ENCODE results near the gene BRCA1. TPM values are rescaled to one million over a fixed set of nuclear protein-coding genes. Genes with fewer than 3 reads are reported as not detected.

Gene BRCA1
- polyA plus RNA-seq, 1 experiment: 9.4 TPM

GRCh38 chr17:42999003-42999525 lies 126.1 kb downstream of the BRCA1 start:
- DNase-seq (ENCODE audit: low read depth): no peak
- Histone ChIP-seq H3K27me3 (ENCODE audit: control insufficient read depth, insufficient read depth, low read length) (no peaks in the 10 kb centered on the region), H3K36me3 (ENCODE audit: control insufficient read depth, insufficient read depth, low read length) (peaks cover 9% of the 10 kb centered on the region), H3K4me3 (ENCODE audit: low read depth, low read length) (peak overlapping the region; percentile 91)
- ChIA-PET CTCF (interaction anchor here (0.6 to 2.2 kb wide), 5 partner anchors 12 to 336 kb away, joined by 3 to 16 read pairs (median 5); partner anchors contain the start of gene AOC2), POLR2A (no interaction called here)
- TF ChIP-seq CTCF (IDR thresholded peaks at IDR 0.05; ENCODE audit: insufficient read depth, low read depth, low read length): no peak

DNA sequence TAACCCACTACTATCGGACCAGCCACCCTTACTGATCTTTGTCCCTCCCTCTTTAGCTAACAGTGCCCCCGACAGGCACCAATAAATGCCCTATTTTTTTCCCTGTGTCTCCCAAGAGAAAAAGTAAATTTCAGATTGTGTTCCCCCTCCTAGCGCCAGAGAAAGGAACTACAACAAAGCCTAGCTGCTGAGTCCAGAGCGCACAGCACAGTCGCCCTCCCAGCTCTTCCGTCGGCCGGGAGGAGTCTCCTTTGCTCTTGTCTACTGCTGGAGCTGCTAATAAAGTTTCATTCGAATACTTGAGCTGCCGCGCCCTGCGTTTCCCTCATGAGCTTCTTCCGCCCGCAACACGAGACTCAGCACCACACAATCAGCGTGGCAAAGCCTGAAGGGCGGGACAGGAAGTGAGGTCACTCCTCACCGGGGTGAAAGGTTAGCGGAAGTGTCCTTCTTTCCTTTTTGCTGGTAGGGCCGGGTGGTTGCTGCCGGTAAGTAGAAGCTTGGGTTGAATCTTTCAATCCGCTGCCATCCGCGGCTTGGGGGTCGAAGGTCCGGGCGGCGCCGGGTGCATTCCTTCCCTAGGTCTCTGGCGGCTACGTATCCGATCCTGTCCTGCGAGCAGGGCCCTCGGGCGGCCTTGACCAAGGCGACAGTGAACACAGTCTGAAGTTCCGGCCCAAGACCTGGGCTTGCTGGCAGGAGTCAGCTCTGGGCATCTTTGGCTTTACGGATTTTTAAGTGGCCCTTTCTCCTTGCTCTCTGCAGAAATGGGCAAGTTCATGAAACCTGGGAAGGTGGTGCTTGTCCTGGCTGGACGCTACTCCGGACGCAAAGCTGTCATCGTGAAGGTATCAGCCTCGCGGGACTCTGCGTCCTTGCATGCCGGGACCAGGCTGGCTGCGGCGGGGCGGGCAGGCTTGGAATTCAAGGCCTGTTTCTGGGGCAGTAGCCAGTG lies 126.9 kb downstream of the BRCA1 start, which contains the start of gene RPL27:
RPL27 (plus strand) TSS at position 436 of the 955 bp plus-strand sequence; CDS start at position 768, 332 bp downstream.
- peak; percentile 81 for TF ChIP-seq CTCF (IDR thresholded peaks at IDR 0.05; ENCODE audit: insufficient read depth, low read depth, low read length)
- peaks cover 6% of the 10 kb centered on the region for H3K36me3 ChIP-seq (ENCODE audit: control insufficient read depth, insufficient read depth, low read length)

GRCh38 chr17:42997390-42997983 lies 127.7 kb downstream of the BRCA1 start:
- Histone ChIP-seq H3K4me3 (ENCODE audit: low read depth, low read length) (peak overlapping the region; percentile 9; the same call in 1 of the 2 replicates), H3K27me3 (ENCODE audit: control insufficient read depth, insufficient read depth, low read length) (no peaks in the 10 kb centered on the region), H3K36me3 (ENCODE audit: control insufficient read depth, insufficient read depth, low read length) (peaks cover 5% of the 10 kb centered on the region)
- DNase-seq (ENCODE audit: low read depth): no peak
- CTCF ChIA-PET: interaction anchor here (0.5 to 2.2 kb wide), 19 partner anchors 9 to 675 kb away, joined by 3 to 16 read pairs (median 3); partner anchors contain the start of genes AOC2, IFI35 and PSME3
- no peak for TF ChIP-seq CTCF (IDR thresholded peaks at IDR 0.05; ENCODE audit: insufficient read depth, low read depth, low read length)
- POLR2A ChIA-PET: interaction anchor here (0.5 to 1.1 kb wide), 8 partner anchors 9 to 364 kb away, joined by 3 to 14 read pairs (median 3); partner anchors contain the start of genes AOC3, IFI35, PTGES3L and RUNDC1

More for the DNA sequence above, 126.9 kb downstream of the BRCA1 start, which contains the start of gene RPL27:
- CTCF ChIA-PET: interaction anchor here (0.5 to 2.2 kb wide), 21 partner anchors 8 to 676 kb away, joined by 3 to 16 read pairs (median 3); partner anchors contain the start of genes AOC2, IFI35 and PSME3
- POLR2A ChIA-PET: interaction anchor here (0.5 to 1.1 kb wide), 7 partner anchors 8 to 363 kb away, joined by 3 to 14 read pairs (median 3); partner anchors contain the start of genes AOC3, IFI35, PTGES3L and RUNDC1
- Histone ChIP-seq H3K27me3 (ENCODE audit: control insufficient read depth, insufficient read depth, low read length) (no peaks in the 10 kb centered on the region), H3K4me3 (ENCODE audit: low read depth, low read length) (peak within 1 kb of the TSS; percentile 91)
- peak; percentile 100 for DNase-seq (ENCODE audit: low read depth)

Small RNAs within 50 kb of the gene (small RNA-seq; reads per million reads assigned to genes)
- gene AC060780.2 (ENCODE audit: insufficient read length, low read depth, low replicate concordance) (not detected), gene AC060780.3 (ENCODE audit: insufficient read length, low read depth, low replicate concordance) (not detected), gene AC135721.1 (ENCODE audit: insufficient read length, low read depth, low replicate concordance) (not detected)

Other genes starting within 250 kb of the BRCA1 start
- gene G6PC1, start 224.6 kb downstream of the BRCA1 start, polyA plus RNA-seq (2011; rRNA removed): not detected in 2 replicates
- 45.2 and 51.6 TPM in 2 replicates for gene AARSD1, start 160.9 kb downstream of the BRCA1 start, polyA plus RNA-seq (2011; rRNA removed)
- 3.3 and 3.4 TPM in 2 replicates for gene PTGES3L, start 145.3 kb downstream of the BRCA1 start, polyA plus RNA-seq (2011; rRNA removed)
- gene RUNDC1, start 144.8 kb downstream of the BRCA1 start, polyA plus RNA-seq (2011; rRNA removed): 9.8 and 12.9 TPM in 2 replicates
- gene RPL27, start 126.9 kb downstream of the BRCA1 start, polyA plus RNA-seq (2011; rRNA removed): 3,309 and 5,343 TPM in 2 replicates
- gene IFI35, start 118.6 kb downstream of the BRCA1 start, polyA plus RNA-seq (2011; rRNA removed): 27.7 and 42.5 TPM in 2 replicates
- 170 and 245 TPM in 2 replicates for gene VAT1, start 103.0 kb downstream of the BRCA1 start, polyA plus RNA-seq (2011; rRNA removed)
- gene RND2, start 100.1 kb downstream of the BRCA1 start, polyA plus RNA-seq (2011; rRNA removed): 0.89 and 1.3 TPM in 2 replicates
- 130 and 142 TPM in 2 replicates for gene NBR1, start 45.9 kb upstream of the BRCA1 start, polyA plus RNA-seq (2011; rRNA removed)
- 7.0 and 9.3 TPM in 2 replicates for gene TMEM106A, start 86.5 kb upstream of the BRCA1 start, polyA plus RNA-seq (2011; rRNA removed)
- not detected in 2 replicates for gene CCDC200, start 103.3 kb upstream of the BRCA1 start, polyA plus RNA-seq (2011; rRNA removed)
- gene RNU2-1, start 108.6 kb upstream of the BRCA1 start, polyA plus RNA-seq (2011; rRNA removed): not detected in 2 replicates

Measured in BJ (cell line).